NCI-H748 (cell line): ENCODE results near the gene TP53TG3D.
"Not testable (repeated sequence)": the region's sequence is repeated elsewhere in the genome, so short reads cannot be mapped to it uniquely, and the experiment has no call there.

Experiments
- DNase-seq: peaks from one replicate; lab custom pipeline; 2025; ENCODE audit not compliant: unreplicated experiment; lab: John Stamatoyannopoulos, UW

TP53TG3D gene

GRCh38 chr16:32252986-32253385 lies at the start of gene TP53TG3D:
TSS of gene TP53TG3D (plus strand) at chr16:32253286. CDS start at chr16:32253354, 68 bp downstream.
- DNase-seq, result not testable (repeated sequence)

- not testable (repeated sequence) for DNase-seq
Observed at GRCh38 chr16:32253507-32253906, 421 bp downstream of the TP53TG3D start.

GRCh38 chr16:32261526-32261925 lies 8.4 kb downstream of the TP53TG3D start:
- not testable (repeated sequence) for DNase-seq

GRCh38 chr16:32263552-32263951 lies 10.5 kb downstream of the TP53TG3D start:
- DNase-seq, result not testable (repeated sequence)

- not testable (repeated sequence) for DNase-seq
Observed at GRCh38 chr16:32281910-32282309, 28.8 kb downstream of the TP53TG3D start.

- not testable (repeated sequence) for DNase-seq
Observed at GRCh38 chr16:32283024-32283423, 29.9 kb downstream of the TP53TG3D start.

GRCh38 chr16:32283917-32284495 lies 30.9 kb downstream of the TP53TG3D start:
- not testable (repeated sequence) for DNase-seq

GRCh38 chr16:32284800-32285796 lies 32.0 kb downstream of the TP53TG3D start:
- DNase-seq, result not testable (repeated sequence)

GRCh38 chr16:32286193-32286592 lies 33.1 kb downstream of the TP53TG3D start:
- not testable (repeated sequence) for DNase-seq

- DNase-seq, result not testable (repeated sequence)
Observed at GRCh38 chr16:32287743-32288142, 34.7 kb downstream of the TP53TG3D start.

GRCh38 chr16:32289197-32289596 lies 36.1 kb downstream of the TP53TG3D start:
- not testable (repeated sequence) for DNase-seq

GRCh38 chr16:32302776-32303175 lies 49.7 kb downstream of the TP53TG3D start:
- not testable (repeated sequence) for DNase-seq
